Mucosa of rectum (tissue), 2 donors: ENCODE data around the gene IL26.

Experiments
- H3K27ac ChIP-seq, 2 donors: one replicate each; pipeline ENCODE4 v1.7.0; 2013; ENCODE audit warnings: inconsistent platforms in 2 of 2, low read depth in 2 of 2, low read length in 2 of 2
- H3K27me3 ChIP-seq, 2 donors: one replicate each; pipeline ENCODE4 v1.7.0; 2013; ENCODE audit warnings: low read length in 2 of 2; ENCODE audit not compliant: control insufficient read depth in 2 of 2, insufficient read depth in 2 of 2
- H3K36me3 ChIP-seq, 2 donors: one replicate each; pipeline ENCODE4 v1.7.0; 2013; ENCODE audit warnings: low read length in 2 of 2; ENCODE audit not compliant: control insufficient read depth in 2 of 2, insufficient read depth in 2 of 2
- H3K4me1 ChIP-seq, 2 donors: one replicate each; pipeline ENCODE4 v1.7.0; 2013; ENCODE audit warnings: low read length in 2 of 2, mild to moderate bottlenecking in 1 of 2; ENCODE audit not compliant: control insufficient read depth in 2 of 2, insufficient read depth in 2 of 2
- H3K4me3 ChIP-seq, 2 donors: one replicate each; pipeline ENCODE4 v1.7.0; 2013; ENCODE audit warnings: low read length in 2 of 2
- H3K9ac ChIP-seq, 2 donors: one replicate each; pipeline ENCODE4 v1.7.0; 2013; ENCODE audit warnings: low read length in 2 of 2, low read depth in 1 of 2, mild to moderate bottlenecking in 1 of 2
- H3K9me3 ChIP-seq, 2 donors: one replicate each; pipeline ENCODE4 v1.7.0; 2013; ENCODE audit warnings: low read length in 2 of 2; ENCODE audit not compliant: control insufficient read depth in 2 of 2
- donor health status: healthy.
- donor health status: Normal muscosa, but diverticular disease.

The IL26 gene

DNA sequence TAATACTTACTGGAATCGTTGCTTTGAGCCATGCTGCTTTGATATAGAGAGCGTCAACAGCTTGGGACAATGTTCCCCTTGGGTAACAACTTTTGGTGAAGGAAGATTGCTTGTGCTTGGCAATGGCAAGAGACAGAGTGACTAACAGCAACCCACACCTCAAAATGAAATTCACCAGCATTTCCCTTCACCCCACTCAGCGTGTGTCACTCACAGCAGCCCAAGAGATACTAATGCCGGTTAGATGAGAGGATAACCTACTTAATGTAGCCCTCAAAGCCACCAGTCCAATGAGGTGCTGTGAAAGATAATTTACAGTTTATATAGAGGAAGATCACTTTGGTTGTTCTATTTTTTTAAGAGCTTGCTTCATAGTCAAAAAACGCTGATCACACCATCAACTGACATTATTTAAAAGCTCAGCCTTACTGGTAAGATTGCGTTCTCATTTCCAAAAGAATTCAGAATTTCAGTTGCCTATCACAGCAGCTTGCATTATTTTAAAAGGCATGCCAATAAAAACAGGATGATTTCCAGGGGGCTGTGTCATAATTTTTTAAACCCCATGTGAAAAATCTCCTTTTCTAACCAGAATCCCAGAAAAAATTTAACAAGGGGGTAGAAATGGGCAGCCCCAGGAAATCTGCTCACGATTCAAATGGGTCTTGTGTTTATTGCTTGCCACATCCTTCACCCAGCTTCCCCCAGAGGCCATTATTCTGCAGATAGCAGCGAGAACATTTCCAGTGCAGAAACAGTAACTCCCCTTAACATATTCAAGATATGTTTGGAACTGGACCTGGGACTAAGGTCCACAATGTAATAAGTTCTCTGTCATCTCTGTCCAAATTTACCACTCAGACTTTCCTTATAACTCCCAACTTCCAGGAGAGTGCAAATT is at the start of gene IL26:
TSS of gene IL26 (minus strand) at position 235 of the 901 bp plus-strand sequence. CDS start at position 181, 54 bp downstream.
- no peak within 1 kb of the TSS for H3K9ac ChIP-seq
- no peak within 1 kb of the TSS for H3K27ac ChIP-seq
- no peaks in the 10 kb centered on the region for H3K36me3 ChIP-seq
- no peaks in the 10 kb centered on the region for H3K4me1 ChIP-seq
- no peaks in the 10 kb centered on the region for H3K27me3 ChIP-seq
- H3K4me3 ChIP-seq, result no peak within 1 kb of the TSS
- no peaks in the 10 kb centered on the region for H3K9me3 ChIP-seq

DNA sequence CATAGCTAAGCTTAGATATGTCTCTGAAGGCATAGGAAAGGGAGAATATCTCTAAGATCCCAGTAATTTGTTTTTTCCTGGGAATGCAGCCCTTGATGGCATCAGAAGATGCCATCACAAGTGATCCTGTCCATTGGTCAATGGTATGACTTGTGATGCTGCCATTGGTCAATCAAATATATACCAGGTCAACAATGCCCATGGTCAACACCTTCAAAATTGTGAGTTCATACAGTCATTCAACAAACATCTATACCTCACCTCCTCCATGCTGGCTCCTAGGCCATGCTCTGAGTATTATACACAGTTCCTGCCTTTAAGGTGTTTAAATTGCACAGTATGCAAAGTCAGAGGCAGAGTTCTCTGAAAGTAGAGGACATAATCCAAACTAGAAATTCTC is 47.1 kb upstream of the IL26 start:
- H3K4me1 ChIP-seq, result no peaks in the 10 kb centered on the region
- H3K36me3 ChIP-seq, result no peaks in the 10 kb centered on the region
- no peaks in the 10 kb centered on the region for H3K9me3 ChIP-seq
- no peak overlapping the region for H3K27ac ChIP-seq
- no peak overlapping the region for H3K9ac ChIP-seq
- no peaks in the 10 kb centered on the region for H3K27me3 ChIP-seq
- H3K4me3 ChIP-seq, result no peak overlapping the region

- Histone ChIP-seq H3K4me1 (no peaks in the 10 kb centered on the region), H3K36me3 (no peaks in the 10 kb centered on the region), H3K27me3 (no peaks in the 10 kb centered on the region), H3K9me3 (no peaks in the 10 kb centered on the region), H3K9ac (no peak overlapping the region), H3K27ac (no peak overlapping the region), H3K4me3 (no peak overlapping the region)
These were observed 45.7 kb upstream of the IL26 start for GRCh38 chr12:68271346-68271745.

GRCh38 chr12:68270358-68270757 is 44.7 kb upstream of the IL26 start:
- Histone ChIP-seq H3K27me3 (no peaks in the 10 kb centered on the region), H3K9me3 (no peaks in the 10 kb centered on the region), H3K4me1 (no peaks in the 10 kb centered on the region), H3K36me3 (no peaks in the 10 kb centered on the region), H3K4me3 (no peak overlapping the region), H3K9ac (no peak overlapping the region), H3K27ac (no peak overlapping the region)

DNA sequence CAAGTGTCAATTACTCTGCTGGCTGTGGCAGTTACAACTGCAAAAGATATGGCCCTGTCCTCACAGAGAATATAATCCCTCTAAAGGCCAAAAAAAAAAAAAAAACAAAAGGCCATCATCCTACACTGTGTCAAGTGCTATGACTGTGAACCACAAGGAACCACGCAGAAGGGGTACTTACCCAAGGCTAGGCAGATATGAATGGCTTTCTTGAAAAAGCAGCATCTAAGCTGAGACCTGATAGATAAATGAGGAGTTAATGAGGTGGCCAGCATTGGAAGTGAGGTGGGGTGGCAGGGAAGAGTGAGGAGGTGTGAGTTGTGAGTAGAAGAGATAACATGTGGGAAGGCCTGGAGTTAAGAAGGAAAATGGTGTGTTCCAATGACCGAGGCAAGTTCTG is 44.2 kb upstream of the IL26 start:
- H3K27me3 ChIP-seq, result no peaks in the 10 kb centered on the region
- H3K4me1 ChIP-seq, result no peaks in the 10 kb centered on the region
- no peak overlapping the region for H3K27ac ChIP-seq
- H3K4me3 ChIP-seq, result no peak overlapping the region
- no peaks in the 10 kb centered on the region for H3K9me3 ChIP-seq
- H3K36me3 ChIP-seq, result no peaks in the 10 kb centered on the region
- no peak overlapping the region for H3K9ac ChIP-seq

GRCh38 chr12:68268967-68269366 is 43.4 kb upstream of the IL26 start:
- H3K27me3 ChIP-seq, result no peaks in the 10 kb centered on the region
- H3K9ac ChIP-seq, result no peak overlapping the region
- H3K36me3 ChIP-seq, result no peaks in the 10 kb centered on the region
- H3K27ac ChIP-seq, result no peak overlapping the region
- no peaks in the 10 kb centered on the region for H3K9me3 ChIP-seq
- H3K4me1 ChIP-seq, result no peaks in the 10 kb centered on the region
- no peak overlapping the region for H3K4me3 ChIP-seq

DNA sequence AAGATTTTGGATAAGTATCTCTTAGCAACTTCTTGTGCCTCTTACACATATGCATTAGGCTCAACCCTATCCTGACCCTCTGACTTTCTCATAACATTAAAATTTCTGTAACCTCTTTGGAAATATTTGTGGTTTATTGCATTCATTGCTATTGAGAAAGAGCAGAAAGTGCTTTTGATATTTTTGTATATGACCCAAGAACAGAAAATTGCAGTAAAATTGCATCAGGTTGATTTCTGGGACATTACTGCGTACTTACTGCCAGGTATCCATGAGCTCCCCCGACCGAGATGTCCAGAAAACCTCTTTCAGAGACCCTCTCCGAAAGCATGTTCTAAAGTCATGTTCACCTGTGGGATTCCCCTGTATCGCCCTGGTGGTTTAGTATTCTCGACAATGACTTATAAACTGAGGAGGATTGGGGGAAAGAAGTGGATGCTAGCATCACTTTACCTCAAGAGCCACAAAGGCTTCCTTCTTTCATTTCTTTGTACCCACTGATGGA is 42.3 kb upstream of the IL26 start:
- Histone ChIP-seq H3K27ac (no peak overlapping the region), H3K36me3 (no peaks in the 10 kb centered on the region), H3K9ac (no peak overlapping the region), H3K4me3 (no peak overlapping the region), H3K27me3 (no peaks in the 10 kb centered on the region), H3K9me3 (no peaks in the 10 kb centered on the region), H3K4me1 (no peaks in the 10 kb centered on the region)

- H3K9me3 ChIP-seq, result no peaks in the 10 kb centered on the region
- H3K4me1 ChIP-seq, result no peaks in the 10 kb centered on the region
- H3K4me3 ChIP-seq, result no peak overlapping the region
- no peak overlapping the region for H3K27ac ChIP-seq
- H3K9ac ChIP-seq, result no peak overlapping the region
- H3K27me3 ChIP-seq, result no peaks in the 10 kb centered on the region
- H3K36me3 ChIP-seq, result no peaks in the 10 kb centered on the region
These were observed 39.2 kb upstream of the IL26 start for GRCh38 chr12:68264857-68265256.

GRCh38 chr12:68264158-68264855 is 38.7 kb upstream of the IL26 start:
- H3K4me3 ChIP-seq, result no peak overlapping the region
- H3K4me1 ChIP-seq, result no peaks in the 10 kb centered on the region
- H3K9me3 ChIP-seq, result no peaks in the 10 kb centered on the region
- H3K27ac ChIP-seq, result no peak overlapping the region
- H3K9ac ChIP-seq, result no peak overlapping the region
- no peaks in the 10 kb centered on the region for H3K36me3 ChIP-seq
- no peaks in the 10 kb centered on the region for H3K27me3 ChIP-seq

DNA sequence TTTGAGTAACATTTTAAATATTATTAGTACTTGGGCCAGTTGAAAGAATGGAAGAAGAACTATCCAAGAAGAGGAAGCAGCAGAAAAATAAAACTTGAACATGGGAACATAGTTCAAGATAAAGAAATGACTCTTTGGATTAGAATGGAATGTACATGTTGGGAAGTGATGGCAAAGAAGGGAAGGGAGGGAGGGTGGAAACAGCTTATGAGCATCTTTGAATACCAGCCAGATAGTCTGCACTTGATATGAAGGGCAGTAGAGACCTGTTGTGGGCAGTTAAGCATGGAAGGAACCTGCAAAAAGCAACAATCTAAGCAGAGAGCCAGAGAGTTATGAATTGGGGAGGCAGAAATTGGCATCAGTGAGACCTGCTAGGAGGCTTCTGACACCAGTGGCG is 37.8 kb upstream of the IL26 start:
- no peak overlapping the region for H3K27ac ChIP-seq
- no peak overlapping the region for H3K4me3 ChIP-seq
- no peaks in the 10 kb centered on the region for H3K9me3 ChIP-seq
- H3K36me3 ChIP-seq, result no peaks in the 10 kb centered on the region
- no peaks in the 10 kb centered on the region for H3K27me3 ChIP-seq
- no peaks in the 10 kb centered on the region for H3K4me1 ChIP-seq
- H3K9ac ChIP-seq, result no peak overlapping the region
